ENCODE results near the gene SP5.
"Not testable (repeated sequence)": the region's sequence is repeated elsewhere in the genome, so short reads cannot be mapped to it uniquely, and the experiment has no call there.

The SP5 gene

DNA sequence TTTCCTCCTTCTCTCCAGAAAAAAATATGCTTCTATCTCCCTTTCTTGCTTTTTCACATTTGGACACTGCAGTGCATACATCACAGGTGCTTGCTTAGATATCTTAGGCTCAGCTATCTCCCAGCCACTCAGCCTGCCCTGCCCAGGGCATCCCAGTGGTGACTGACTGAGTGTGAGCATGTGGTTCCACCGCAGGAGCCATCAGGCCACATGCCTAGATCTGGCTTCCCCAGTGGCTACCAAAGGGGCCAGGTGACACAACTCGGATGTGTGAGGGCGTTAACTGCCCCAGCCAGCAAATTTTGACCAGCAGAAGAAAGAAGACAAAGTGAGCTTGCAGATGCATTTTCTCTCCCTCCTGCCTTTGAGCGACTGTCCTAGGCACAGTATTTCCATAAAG is 25.5 kb downstream of the SP5 start:
- no peak for DNase-seq

DNA sequence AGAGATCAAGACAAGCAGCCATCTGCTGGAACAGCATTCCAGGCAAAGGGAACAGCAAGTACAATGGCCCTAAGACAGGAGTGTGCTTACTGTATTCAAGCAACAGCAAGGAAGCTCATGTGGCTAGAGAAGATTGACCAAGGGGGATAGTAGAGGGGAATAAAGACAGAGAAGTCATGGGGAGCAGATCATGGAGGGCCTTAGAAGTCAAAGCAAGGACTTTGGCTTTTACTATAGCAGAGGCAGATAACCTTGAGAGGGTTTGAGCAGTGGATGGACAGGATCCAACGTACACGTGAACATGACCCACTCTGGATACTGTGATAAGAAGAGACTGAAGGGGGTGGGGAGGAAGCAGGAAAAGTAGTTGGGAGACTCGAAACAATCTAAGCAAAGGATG is 26.9 kb downstream of the SP5 start:
- DNase-seq: no peak

DNA sequence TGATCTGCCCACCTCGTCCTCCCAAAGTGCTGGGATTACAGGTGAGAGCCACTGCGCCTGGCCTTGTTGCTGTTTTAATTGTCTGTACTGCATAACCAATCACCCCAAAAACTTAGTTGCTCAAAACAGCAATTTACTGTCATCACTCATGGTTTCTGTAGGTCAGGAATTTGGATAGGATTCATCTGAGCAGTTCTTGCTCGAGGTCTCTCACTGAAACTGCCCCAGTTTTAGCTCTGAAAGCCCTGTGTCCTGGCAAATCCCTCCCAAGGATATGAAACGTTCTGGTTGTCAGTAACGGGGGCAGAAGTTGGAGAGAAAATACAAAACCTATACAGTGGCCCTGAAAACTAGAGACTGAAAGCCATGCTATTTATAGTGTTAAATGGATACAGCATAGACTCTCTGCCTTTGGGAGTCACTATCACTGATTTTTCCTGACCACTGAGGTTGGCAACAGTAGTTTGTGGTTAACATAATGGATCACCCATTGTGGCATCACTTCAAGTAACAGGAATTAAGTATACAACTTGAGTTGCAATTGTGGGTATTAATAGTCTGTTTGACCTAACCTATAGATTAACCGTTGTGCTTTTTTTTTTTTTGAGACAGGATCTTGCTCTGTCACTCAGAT is 27.9 kb downstream of the SP5 start:
- no peak for DNase-seq

DNA sequence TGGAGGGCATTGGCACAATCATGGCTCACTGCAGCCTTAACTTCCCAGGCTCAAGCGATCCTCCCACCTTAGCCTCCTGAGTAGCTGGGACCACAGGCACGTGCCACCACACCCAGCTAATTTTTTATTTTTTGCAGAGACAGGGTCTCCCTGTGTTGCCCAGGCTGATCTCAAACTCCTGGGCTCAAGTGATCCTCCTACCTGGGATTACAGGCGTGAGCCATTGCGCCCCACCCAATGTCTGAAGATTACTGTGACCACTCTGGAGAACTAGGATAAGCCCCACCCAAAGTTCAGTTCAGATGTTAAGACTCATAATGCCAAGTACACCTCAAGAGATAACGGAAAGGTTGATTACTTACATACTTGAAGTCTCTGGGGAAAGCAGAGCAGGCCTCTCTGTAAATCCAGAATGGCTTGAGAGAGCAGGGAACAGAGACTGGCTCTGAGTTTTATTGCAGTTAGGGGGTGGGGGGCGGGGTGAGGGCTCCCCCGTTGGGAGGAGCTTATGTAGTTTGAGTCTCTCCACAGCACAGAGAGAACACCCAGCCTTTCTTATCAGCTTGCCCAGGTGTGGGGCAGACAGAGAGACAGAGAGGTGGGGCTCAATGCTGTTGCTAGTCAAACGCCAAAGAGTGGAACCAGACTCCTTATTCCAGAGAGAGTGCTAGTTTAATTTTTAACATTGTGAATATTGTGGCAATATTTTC is 28.5 kb downstream of the SP5 start:
- no peak for DNase-seq

DNA sequence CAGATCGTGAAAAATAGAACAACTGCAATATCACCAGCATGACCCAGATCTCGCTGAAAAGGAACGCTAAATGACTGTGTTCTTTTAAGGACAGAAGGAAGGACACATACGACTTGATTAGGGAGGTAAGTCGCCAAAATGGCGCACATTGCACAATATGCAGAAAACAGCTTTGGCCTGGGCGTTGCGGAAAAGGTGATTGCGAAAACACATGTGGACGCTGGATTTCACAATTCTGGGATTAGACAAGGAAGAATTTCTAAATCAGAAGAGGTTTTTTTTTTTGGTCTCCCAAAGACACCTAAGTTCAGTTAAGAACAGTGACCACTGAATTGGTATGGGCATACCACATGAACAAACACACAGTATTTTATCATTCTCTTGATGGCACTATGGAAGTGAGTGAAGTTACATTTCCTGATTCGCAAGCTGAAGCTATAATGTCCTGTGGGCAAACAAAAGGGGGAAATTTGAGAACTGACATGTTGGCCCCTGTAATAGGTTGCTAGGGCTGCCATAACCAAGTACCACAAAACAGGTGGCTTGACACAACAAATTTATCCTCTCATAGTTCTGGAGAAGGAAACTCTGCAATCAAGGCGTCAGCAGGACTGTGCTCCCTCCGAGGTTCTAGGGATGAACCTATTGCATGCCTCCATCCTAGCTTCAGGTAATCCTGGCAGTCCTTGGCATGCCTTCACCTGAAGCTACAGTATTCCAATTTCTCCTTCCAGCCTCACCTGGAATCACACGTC is 29.3 kb downstream of the SP5 start:
- no peak for DNase-seq

DNA sequence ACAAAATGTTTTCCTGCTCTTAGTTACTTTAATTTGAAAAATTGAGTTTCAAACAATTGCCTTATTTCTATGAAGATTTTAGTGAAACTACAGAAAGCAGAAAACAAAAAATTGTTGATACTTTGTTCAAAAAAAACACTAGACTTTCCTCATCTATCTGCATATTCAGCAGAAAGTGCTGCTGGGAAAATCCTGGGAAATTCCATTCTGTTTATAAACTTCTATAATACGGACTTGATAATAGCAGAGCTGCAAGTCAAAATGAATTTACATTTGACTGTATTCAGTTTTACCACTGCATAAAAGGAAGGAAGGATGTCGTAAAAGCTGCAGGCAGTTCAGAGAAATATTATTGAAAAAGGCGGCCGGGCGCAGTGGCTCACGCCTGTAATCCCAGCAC is 30.2 kb downstream of the SP5 start:
- no peak for DNase-seq

DNA sequence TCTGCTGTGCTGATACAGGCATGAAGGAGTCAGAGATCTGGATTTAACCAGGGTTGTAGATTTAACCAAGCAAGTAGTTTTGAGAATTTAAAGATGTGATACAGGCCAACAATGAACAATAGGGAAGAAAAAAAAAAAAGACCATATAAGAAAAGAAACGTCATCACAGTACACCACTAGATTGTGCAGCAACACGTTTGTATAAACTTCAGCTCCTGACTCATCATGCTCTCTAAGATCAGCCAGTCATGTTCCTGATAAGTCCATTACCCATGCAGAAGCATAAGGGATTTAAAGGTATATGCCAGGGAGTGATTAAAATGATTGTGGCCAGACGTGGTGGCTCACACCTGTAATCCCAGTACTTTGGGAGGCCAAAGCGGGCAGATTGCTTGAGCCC is 32.8 kb downstream of the SP5 start:
- no peak for DNase-seq

DNA sequence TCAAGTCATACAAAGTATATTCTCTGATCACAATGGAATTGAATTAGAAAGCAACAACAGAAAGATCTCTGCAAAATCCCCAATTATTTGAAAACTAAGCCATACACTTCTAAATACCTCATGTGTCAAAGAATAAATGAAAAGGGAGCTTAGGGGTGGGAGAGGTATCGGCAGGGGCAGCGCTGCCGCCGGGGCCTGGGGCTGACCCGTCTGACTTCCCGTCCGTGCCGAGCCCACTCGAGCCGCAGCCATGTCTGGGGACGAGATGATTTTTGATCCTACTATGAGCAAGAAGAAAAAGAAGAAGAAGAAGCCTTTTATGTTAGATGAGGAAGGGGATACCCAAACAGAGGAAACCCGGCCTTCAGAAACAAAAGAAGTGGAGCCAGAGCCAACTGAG is 36.4 kb downstream of the SP5 start:
- DNase-seq: not testable (repeated sequence)

DNA sequence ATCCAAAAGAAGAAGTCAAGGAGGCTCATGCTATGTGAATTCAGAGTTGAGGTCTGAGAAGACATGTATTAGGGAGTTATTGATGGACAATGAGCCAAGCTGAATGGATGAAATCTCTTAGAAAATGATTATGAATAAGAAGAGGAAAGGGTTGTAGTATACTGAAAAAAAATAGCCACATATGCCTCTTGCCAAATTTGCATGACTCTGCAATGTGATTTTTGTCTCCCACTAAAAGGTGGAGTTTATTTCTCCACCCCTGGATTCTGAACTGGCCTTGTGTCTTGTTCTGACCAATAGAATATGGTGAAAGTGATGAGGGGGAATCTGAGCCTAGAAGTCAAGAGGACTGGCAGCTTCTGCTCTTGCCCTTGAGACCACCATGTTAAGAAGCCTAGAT is 46.4 kb downstream of the SP5 start:
- no peak for DNase-seq

DNA sequence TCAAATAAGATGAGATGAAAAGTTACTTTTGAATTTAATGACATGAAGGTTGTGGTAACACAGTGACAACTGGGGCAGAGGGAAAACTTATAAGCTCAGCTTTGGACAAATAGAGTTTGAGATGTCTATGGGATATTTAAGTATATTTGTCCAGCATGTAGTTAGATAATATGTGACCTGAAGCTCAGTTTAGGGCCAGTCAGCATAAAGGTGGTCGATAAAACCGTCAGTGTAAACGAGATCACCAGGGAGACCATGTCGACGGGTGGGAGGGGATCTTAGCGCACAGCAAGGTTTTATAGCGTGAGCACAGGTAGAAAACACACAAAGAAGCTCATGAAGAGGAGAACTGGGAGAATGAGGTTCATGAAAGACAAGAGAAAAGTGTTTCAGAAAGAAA is 47.6 kb downstream of the SP5 start:
- no peak for DNase-seq

DNA sequence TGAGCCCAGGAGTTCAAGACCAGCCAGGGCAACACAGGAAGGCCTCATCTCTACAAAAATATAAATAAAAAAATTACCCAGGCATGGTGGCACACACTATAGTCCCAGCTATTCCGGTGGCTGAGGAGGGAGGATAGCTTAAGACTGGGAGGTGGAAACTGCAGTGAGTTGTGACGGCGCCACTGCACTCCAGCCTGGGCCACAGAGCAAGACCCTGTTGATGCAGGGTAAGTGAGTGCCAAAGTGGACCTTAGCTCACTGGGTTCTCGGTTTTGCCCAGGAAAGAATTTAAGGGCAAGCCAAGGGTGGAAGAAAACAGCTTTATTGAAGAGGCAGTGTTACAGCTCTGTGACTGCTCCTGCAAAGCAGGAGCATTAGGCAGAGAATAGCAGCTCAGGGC is 48.1 kb downstream of the SP5 start:
- no peak for DNase-seq

DNA sequence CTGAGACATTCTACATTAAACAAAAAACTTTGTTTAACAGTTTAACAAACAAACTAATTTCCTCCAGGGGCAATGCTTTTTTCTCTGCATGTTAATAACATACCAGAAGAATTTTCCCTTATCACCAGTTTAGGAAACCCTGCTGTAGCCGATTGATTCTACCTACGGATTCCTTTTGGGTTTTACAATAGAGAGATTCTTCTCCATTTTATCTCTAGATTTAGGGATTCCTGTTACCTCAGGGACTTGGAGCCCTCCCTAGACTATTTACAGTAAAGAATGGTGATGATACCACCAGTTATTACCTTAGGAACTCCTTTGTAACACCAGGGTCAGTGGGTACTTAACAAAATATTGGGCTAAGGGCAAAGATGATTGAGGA is 49.7 kb downstream of the SP5 start:
- DNase-seq: no peak

DNA sequence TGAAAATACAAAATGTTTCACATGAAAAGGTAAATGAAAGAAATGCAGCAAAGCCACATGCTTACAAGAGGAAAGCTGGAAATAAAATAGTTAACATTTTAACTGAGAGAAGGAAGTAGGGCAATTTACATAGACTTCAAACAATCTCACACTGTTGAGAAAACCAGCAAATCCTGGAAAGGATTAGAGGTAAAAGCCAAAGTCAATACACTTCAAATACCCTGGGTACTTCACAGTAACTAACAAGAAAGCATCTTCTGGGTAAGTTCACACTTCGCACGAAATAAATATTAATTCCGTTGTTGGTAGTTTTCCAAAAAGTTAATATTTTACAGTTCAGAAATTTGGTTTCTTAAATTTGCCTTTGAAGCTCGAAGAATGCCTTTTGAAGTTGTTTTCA is 51.6 kb downstream of the SP5 start:
- DNase-seq: no peak

Data from CD4-positive, alpha-beta T cell treated with Interleukin-21 for 1 hour (primary cell).